ENCODE measurements around the gene LAYN. TPM values are rescaled to one million over a fixed set of nuclear protein-coding genes. Genes with fewer than 3 reads are reported as not detected.

The LAYN gene
- total RNA-seq, 1 donor from 2014 or later = 5.3 TPM

- Histone ChIP-seq H3K27me3 (ENCODE audit: control insufficient read depth, insufficient read depth, low read length) (no peaks in the 10 kb centered on the region), H3K4me3 (ENCODE audit: low read depth, low read length) (no peak overlapping the region), H3K36me3 (ENCODE audit: control insufficient read depth, insufficient read depth, low read length) (no peaks in the 10 kb centered on the region)
- no peak for TF ChIP-seq CTCF (IDR thresholded peaks at IDR 0.05; ENCODE audit: insufficient read depth, low read length, severe bottlenecking)
- FAIRE-seq (no peak), DNase-seq (ENCODE audit: low read depth) (no peak)
Observed at GRCh38 chr11:111562692-111563389, 22.3 kb downstream of the LAYN start.

GRCh38 chr11:111565114-111565720 lies 24.7 kb downstream of the LAYN start:
- no peak for FAIRE-seq
- peak; percentile 74 for TF ChIP-seq CTCF (IDR thresholded peaks at IDR 0.05; ENCODE audit: insufficient read depth, low read length, severe bottlenecking)
- peak; percentile 66 for DNase-seq (ENCODE audit: low read depth)

GRCh38 chr11:111566324-111566723 lies 25.8 kb downstream of the LAYN start:
- FAIRE-seq (no peak), DNase-seq (ENCODE audit: low read depth) (no peak)
- peaks cover 1% of the 10 kb centered on the region for H3K27me3 ChIP-seq (ENCODE audit: control insufficient read depth, insufficient read depth, low read length)
- no peak for TF ChIP-seq CTCF (IDR thresholded peaks at IDR 0.05; ENCODE audit: insufficient read depth, low read length, severe bottlenecking)
- H3K4me3 ChIP-seq (ENCODE audit: low read depth, low read length) = no peak overlapping the region
- no peaks in the 10 kb centered on the region for H3K36me3 ChIP-seq (ENCODE audit: control insufficient read depth, insufficient read depth, low read length)

More at GRCh38 chr11:111565114-111565720, 24.7 kb downstream of the LAYN start:
- Histone ChIP-seq H3K36me3 (ENCODE audit: control insufficient read depth, insufficient read depth, low read length) (no peaks in the 10 kb centered on the region), H3K27me3 (ENCODE audit: control insufficient read depth, insufficient read depth, low read length) (peaks cover 1% of the 10 kb centered on the region), H3K4me3 (ENCODE audit: low read depth, low read length) (no peak overlapping the region)

- DNase-seq (ENCODE audit: low read depth) (no peak), FAIRE-seq (no peak)
- no peak for TF ChIP-seq CTCF (IDR thresholded peaks at IDR 0.05; ENCODE audit: insufficient read depth, low read length, severe bottlenecking)
- Histone ChIP-seq H3K4me3 (ENCODE audit: low read depth, low read length) (no peak overlapping the region), H3K27me3 (ENCODE audit: control insufficient read depth, insufficient read depth, low read length) (peaks cover 1% of the 10 kb centered on the region), H3K36me3 (ENCODE audit: control insufficient read depth, insufficient read depth, low read length) (no peaks in the 10 kb centered on the region)
Observed at GRCh38 chr11:111569476-111569875, 29.0 kb downstream of the LAYN start.

GRCh38 chr11:111570796-111571195 lies 30.3 kb downstream of the LAYN start:
- no peak for TF ChIP-seq CTCF (IDR thresholded peaks at IDR 0.05; ENCODE audit: insufficient read depth, low read length, severe bottlenecking)
- DNase-seq (ENCODE audit: low read depth) (no peak), FAIRE-seq (no peak)
- Histone ChIP-seq H3K27me3 (ENCODE audit: control insufficient read depth, insufficient read depth, low read length) (peaks cover 1% of the 10 kb centered on the region), H3K4me3 (ENCODE audit: low read depth, low read length) (no peak overlapping the region), H3K36me3 (ENCODE audit: control insufficient read depth, insufficient read depth, low read length) (no peaks in the 10 kb centered on the region)

Measured in bronchial epithelial cell (primary cell).